RKO (cell line): ENCODE results near the gene CX3CL1.

ENCODE experiments used
- DNase-seq: peaks from one replicate; pipeline ENCODE4 v3.0.0-alpha.2; 2016; ENCODE audit warnings: low spot score

The CX3CL1 gene

DNA sequence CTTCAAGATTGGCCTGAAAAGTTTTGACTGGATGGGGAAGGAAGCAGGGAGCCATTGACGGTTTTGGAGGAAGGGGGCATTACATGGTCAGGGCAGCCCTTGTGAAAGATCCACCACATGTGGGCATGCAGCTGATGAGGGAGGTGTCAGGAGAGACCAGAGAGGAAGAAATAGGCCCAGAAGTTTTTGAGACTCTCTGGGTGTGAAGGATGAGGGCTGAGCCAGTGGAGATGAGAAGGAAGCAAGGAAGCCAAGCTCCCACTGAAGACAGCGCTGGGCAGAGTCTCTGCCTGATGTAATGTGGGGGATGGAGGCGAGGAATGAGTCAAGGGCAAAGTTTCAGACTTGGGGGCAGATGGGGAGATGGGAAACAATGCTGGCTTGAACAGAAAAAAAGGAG, 32.8 kb downstream of the CX3CL1 start:
- no peak for DNase-seq

DNA sequence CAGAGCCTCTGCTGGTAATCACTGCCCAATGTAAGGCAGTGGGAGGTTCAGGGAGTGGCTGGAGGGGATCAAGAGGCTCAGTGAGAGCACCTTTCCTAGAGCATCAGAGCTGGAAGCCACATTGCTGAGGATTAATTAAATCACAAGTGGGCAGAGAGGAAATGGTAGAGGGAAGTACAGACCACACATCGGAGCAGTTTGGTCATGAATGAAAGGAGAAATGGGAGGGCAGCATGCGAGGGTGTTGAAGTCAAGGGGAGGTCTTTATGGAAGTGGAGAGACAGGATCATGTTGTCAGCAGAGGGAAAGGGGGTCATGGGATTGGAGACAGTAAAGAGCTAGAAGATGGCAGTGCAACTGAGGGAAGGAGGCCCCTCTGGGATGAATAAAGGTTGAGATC, 34.6 kb downstream of the CX3CL1 start:
- DNase-seq: no peak

DNA sequence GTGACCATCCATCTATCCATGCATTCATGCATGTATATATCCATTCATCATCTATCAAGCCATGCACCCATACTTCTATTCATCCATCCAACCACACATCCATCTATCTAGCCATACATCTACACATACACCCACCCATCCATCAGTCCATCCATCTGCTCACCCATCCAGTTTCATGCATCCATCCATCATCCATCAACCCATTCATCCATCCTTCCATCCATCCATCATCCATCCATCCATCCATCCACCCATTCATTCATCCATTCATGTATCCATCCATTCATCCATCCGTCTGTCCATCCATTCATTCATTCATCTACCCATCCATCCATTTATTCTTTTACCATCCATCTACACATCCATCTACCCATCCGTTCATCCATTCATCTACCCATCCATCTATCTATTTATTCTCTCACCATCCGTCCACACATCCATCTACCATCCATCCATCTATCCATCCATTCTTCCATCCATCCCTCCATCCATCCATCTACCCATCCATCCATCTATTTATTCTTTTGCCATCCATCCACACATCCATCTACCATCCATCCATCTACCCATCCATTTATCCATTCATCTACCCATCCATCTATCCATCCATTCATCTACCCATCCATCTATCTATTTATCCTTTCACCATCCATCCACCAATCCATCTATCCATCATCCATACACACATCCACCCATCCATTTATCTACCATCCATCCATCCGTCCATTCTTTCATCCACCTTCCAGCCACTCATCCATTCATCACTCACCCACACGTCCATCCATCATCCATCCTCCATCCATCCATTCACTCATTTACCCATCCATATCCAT, 35.4 kb downstream of the CX3CL1 start:
- DNase-seq: no peak

DNA sequence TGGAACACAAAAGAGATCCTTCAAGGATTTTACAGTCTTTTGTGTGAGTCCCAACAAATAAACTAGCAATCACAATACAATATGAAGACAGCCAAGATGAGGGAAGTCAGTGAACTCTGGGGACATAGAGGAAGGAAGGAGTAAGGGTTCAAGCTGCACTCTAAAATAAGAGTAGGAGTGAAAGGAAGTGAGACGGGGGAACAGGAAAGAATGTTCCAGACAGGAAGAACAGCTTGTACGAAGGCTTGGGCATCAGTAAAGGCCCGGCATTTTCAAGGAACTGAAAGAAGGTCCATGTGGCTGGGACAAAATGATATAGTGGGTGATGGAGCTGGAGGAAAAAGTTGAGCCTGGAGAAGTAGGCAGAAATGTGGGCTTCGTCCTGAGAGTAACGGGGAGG, 36.8 kb downstream of the CX3CL1 start:
- no peak for DNase-seq

DNA sequence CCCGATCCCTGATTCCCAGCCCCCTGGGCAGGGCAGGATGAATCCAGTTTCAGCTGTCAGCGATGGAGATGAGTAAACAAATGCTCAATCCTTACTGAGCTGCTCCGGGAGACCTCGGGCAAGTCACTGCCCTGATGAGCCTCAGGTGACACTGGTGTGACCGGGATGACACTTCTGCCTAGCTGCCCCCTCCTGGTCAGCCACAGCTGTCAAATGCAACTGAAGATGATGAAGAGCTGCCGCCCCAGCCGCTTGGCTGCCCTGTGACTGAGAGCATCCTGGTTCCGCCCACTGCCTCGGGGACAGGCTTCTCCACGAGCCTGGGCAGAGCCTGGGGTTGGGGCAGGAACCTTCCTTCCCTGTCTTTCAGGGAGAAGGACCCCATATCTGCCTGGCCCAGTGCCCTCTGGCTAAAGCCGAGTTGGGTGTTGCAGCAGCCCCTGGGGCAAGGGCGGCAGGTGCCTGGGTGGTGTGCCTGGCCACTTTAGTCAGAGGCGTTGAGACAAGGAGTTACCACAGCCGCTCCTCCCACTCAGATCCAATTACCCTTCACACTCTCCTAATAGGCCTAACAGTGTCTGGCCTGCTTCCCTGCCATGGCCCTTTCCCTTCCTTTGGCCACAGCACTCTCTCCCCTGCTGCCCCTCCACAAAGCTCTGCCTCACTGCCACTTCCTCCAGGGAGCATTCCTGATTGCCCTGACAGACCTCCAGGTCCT, 37.7 kb downstream of the CX3CL1 start:
- DNase-seq: no peak

DNA sequence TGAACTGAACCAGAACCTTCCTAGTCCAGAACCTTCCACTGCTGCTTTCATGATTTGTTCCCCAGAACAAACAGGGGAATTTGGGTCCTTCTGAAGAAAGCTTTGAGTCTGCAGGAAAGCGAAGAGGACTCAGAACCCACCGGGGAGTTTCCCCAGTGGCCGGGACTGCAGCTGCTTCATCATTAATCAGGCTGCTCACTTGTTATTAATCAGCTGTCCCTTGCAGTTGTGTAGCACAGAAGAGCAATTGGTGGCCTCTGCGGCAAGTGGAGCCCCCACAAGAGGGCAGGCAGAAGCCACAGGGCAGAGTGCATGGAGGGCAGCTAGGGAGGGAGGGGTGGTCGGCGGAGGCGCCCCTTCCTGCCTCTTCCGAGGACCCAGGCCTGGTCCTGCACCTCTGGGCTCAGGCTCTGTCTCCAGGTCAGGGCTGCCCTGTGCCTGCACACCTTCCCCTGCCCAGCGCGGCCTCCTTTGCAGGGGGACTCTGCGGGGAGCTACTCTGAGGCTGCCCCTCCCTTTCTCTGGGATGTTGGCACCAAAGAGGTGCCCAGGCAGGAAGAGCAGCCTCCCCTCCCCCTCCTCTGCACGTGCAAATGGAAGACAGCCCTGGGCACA, 39.2 kb downstream of the CX3CL1 start:
- DNase-seq: no peak

DNA sequence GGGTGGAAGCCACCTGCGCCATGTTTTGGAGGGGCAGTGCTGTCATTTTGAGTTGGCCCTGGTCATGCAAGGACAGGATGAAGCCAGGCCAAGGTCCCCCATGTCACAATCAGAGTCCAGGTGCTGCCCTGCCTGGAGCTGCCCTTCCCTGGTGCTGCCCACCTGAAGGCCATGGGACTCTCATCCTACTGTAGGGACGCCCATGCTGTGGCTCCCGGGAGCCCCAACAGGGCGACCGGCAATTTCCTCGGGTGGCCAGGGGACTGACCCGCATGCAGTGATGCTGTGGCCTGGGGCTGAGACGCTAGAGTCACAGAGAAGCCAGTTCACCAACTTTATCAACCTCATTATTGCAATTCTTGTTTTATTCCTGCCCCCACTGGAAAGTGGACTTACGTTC, 40.3 kb downstream of the CX3CL1 start:
- DNase-seq: no peak

DNA sequence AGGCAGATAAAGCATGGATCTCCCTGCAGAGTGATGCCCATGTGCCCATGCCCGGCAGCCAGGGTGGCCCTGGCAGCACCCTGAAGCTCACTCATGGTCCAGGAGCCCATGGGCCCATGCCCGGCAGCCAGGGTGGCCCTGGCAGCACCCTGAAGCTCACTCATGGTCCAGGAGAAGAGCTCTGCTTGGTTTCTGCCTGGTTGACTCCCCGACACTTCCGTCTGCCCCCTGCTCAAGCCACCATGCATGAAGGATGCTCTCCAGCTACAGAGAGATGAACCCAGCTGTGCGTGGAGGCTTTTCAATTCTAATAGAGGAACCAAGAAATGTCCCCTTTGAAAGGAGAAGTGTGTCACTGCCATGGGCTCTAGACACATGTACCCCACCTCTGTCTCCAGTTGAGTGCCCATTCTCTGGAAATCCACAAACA, 41.0 kb downstream of the CX3CL1 start:
- no peak for DNase-seq

DNA sequence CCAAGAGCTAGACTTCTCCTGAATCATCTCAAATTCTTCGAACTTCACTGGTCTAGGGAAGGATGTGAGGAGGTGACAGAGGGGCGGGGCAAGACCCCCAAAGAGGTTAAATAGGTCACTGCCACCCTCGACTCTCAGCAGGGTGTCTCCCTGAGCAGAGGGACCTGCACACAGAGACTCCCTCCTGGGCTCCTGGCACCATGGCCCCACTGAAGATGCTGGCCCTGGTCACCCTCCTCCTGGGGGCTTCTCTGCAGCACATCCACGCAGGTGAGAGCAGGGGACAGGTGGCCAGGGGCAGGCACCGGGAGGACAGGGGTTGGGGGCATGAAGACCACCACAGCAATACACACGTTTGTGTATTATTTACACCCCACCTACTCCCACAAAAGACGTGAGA, 41.4 kb downstream of the CX3CL1 start:
- DNase-seq: no peak

DNA sequence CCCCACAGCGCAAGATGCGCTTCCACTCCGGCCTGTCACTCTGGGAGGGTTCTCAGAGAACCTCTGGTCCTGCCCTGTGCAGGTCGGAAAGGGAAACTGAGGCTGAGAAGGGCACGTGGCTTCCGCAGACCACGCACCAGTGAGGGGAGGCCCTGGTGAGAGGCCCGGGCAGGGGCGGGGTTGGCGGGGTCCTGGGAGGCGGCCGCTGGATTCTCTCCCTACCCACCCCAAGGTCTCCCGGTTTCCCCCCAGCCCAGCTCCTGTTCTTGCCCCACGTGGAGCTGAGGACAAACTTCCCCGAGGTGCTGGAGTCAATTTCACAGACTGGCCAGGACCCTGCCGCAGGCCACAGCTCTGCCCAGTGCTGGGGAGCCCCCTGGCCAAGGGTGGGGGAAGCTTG, 43.8 kb downstream of the CX3CL1 start:
- no peak for DNase-seq

DNA sequence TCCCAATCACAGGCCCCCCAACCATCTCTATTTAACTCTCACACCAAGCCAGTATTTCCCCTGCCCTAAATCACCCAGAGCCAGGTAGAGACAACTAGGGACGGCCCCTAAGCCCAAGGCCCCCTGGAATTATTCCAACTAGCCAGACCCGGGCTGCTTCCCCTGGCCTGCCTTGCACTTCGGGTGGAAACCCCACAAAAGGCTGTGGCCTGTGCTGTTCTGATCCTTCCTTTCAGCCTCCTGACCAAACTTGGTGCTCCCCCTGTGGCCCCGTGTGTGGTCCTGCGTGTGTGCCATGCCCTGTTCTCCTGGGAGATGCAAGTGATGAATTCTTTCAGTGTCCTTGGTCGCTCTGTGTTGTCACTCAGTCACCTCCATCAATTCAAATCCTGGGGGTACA, 47.2 kb downstream of the CX3CL1 start:
- no peak for DNase-seq

DNA sequence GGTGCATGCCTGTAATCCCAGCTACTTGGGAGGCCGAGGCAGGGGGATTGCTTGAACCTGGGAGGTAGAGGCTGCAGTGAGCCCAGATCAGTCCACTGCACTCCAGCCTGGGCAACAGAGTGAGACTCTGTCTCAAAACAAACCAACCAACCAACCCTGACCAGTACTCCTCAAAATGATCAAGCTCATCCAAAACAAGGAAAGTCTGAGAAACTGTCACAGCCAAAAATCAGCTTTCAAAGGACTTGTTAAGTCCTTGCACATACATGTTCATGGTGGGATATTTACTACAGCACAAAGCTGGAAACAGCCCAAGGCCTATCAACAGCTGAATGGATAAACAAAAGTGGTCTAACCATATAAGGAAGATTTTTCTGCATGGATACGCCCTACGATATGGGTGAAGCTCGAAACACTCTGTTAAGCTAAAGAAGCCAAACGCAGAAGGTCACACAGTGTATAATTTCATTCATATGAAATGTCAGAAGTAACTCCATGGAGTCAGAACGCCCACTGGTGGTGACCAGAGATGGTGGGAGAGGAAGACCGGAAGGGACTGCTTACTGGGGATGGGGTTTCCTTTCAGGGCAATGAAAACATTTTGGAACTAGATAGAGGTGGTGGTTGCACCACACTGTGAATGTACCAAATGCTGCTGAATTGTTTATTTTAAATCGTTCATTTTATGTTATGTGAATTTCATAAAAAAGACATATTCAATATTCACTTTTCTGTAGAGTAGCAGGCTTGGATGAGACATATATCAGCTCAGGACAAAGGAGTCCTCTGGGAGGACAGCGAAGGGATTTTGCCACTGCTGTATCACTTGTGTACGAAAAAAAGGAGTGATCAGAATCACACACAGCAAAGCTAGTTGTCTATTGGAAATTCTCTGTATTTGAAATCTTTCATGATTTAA, 50.0 kb downstream of the CX3CL1 start:
- DNase-seq: peak; percentile 68

DNA sequence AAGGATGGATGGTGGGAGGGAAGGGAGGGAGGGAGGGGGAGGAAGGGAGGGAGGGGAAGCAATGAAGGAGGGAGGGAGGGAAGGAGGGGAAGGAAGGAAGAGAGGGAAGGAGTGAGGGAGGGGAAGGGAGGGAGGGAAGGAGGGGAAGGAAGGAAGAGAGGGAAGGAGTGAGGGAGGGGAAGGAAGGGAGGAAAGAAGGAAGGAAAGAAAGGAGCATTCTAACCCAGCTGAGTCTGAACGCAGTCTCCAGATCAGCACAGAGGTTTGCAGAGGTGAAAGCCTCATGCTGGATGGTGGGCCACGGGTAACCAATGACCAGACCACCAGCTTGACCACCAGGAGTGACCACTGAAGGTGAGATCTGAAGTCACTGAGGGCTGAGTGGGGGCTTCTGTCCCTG, 50.9 kb downstream of the CX3CL1 start:
- DNase-seq: no peak

DNA sequence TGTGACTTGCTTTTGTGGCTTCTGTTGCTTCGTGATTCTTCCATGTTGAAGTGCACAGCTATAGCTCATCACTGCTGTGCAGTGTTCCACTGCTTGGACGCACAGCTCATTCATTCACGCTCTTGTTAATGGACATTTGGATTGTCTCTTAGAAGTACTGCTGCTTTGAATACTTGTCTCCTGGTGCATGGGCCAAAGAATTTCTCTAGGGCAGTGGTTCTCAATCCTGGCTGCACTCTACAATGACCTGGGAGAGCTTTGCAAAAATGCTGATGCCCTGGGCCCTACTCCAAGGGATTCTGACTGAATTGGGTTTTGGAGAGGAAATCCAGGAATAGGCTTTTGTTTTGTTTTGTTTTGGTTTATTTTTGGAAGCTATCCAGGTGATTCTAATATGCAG, 52.3 kb downstream of the CX3CL1 start:
- no peak for DNase-seq

DNA sequence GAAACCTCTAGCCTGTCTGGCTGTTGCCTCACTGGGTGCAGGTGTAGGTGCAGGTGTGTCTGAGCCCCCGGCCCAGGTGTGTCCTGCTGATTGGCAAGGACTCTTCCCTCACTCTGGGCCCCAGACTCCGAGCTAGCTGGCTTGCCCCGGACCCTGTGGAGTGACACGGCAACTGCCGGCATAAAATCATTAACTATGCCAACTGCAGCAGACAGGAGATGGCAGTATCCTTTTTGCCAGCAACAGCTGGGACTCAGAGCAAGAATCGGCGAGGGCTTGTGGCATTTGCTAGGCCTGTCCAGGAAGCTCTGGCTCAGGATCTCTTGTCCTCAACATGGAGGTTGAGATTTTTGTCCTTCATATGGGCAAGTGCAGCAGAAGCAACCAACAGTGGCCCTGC, 54.1 kb downstream of the CX3CL1 start:
- DNase-seq: no peak

DNA sequence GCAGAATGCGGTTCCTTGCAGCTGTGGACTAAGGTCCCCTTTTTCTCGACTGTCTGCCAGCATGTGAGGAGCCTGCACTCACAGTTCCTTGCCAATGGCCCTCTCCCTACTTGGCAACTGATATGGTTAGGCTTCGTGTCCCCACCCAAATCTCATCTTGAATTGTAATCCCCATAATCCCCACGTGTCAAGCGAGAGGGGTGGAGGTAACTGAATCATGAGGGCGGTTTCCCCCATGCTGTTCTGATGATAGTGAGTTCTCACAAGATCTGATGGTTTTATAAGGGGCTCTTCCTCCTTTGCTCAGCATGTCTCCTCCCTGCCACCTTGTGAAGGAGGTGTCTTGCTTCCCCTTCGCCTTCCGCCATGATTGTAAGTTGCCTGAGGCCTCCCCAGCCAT, 55.0 kb downstream of the CX3CL1 start:
- no peak for DNase-seq

DNA sequence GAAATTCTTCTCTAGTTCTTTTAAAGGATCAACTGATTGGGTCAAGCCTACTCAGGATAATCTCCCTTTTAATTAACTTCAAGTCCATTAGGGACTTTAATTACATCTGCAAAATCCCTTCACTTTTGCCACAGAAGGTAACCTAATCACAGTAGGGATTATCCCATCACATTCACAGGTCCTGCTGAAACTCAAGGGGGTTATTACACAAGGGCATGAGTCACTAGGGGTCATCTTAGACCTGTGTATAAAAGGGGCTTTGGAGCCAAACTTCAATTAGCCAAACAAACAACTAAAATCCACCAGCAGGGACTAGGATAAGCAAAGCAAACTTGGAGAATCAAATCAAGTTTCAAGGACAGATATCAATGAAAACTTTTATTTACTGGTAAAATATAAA, 55.5 kb downstream of the CX3CL1 start:
- DNase-seq: no peak

DNA sequence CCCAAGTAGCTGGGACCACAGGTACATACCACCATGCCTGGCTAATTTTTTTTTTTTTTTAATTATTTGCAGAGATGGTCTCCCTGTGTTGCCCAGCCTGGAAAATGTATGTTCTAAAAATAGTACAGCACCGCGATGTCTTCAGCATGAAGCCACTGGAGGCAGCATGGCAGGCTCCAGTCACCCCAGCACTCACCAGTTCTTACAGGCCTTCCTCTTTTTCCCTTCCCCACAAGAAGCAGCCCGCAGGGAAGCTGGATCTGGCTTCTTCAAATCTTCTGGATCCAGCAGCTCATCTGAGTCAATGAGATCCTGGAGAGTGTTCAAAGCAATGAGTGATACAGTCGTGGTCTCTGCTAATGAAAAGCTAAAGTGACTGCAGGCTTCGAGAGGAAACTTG, 58.7 kb downstream of the CX3CL1 start:
- DNase-seq: no peak

DNA sequence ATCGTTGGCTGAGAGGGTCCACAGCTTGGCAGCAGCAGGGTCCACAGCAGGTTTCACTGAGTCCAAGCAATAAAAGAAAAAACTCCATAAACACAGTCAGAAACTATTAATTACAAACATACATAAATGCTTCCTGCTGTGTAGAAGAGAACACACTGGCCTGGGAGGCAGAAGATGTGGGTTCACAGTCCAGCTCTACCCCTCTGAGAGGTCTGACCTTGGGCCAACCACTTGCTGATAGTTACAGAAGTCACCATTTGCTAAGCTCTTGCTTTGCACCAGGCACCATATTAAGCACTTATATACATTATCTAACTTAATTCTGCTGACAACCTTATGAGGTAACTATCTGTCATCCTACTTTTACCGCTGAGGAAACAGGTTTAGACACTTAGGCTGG, 60.2 kb downstream of the CX3CL1 start:
- DNase-seq: no peak

DNA sequence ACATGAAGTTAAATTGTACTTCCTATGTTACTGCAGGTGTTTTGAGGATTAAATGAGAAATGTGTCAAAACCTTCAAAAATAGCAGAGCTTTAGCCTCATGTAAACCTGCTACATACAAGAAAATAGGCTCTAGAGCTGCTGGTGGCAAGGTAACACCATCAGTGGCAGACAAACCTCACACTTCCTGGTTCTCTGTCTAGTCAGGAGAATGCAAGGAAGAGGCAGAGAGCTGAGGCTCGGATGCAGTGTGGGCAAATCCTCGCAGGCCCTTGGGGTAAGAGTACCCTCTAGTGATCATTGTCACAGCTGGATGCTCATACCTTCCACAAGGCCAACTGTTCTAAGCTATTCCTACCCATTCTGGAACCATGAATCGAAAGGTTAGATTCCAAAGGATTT, 60.7 kb downstream of the CX3CL1 start:
- no peak for DNase-seq

DNA sequence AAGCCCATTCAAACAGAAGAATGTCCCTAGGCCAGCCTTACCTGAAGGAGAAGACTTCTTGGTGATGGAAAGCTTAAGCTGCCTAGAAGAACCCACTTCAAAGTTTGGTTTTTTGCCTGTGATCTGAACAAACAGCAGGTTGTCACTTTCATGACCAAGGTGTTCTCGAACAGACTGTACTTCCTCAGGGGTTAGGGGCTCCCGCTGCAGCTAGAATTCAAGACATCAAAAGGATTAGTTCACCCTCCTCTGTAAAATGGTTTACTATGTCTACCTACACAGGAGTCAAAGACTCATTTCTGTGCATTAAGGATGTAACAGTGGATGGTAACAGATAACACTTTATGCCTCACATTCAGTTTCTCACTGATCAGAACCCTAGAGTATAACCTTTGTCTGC, 61.7 kb downstream of the CX3CL1 start:
- no peak for DNase-seq
